Measurements from ENCODE around the gene DDX24.

DDX24 gene

DNA sequence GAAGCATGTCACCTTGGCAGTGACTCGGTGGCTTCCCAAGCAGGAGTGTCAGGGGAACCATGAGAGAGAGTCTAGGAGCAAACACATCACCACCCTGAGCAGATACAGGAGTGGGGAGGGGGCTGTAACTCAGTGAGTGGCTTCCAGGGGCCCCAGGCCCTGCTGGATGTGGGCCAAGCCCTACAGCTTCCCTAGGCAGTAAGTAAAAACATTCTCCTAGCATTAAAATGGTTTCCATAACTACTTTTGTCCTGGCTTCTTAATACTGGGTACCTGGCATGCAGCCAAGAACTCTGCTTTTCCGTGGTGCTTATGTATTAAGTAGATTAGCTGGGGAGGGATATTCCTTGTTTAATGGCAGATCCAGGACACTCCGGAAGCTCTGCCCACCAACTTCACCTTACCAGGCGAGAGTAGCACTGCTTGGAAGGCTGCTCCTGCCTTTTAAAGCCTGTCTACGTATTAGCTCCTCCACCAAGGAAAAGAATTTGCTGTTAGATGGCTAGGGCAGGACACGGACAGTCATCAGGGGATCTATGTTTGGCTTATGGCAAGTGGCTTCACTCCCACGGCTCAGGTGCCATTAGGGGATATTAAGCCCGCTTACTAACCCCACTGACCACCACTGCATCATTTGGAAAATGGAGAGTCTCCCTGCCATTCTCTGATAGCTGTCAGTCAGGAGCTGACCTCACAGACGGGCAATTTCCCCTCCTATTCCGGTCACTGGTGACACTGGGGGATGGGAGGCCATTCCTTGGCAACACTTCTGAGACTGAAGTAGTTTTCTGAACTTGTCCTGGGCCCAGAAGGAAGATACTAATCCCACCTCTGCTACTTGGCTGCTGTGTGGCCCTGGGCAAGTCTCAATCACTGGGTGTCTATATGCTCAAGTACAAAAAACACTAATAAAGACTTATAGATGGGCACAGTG, 32.0 kb downstream of the DDX24 start:
- no peak for DNase-seq (ENCODE audit: low spot score)

- DNase-seq (ENCODE audit: low spot score), result no peak
Measured at GRCh38 chr14:94047581-94047980, 33.4 kb downstream of the DDX24 start.

DNA sequence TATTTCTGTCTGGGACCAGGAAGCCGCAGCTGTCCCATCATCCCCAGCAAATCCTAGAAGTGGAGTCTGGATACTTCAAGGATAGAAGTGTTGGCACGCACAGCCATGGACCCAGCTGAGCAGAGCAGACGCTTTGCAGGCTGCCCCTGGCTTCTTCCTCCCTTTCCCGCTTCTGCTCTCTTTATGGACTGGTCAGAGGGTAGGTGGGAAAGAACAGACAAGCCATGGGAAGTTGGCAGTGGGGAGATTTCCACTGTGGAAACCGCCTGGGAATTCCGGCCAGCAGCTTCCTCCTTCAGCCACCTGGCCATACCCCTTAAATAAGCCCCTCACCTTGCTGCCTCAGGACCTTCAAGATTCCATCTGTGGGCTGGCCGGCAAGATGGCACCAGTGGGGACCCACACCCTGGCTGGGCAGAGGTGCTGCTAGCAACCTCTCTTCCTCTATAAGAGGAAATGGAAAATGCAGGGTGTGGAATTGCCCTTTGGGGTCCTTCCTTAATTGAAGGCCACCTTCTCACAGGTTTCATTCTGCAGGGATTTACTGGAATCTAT, 34.2 kb downstream of the DDX24 start:
- DNase-seq (ENCODE audit: low spot score), result no peak

- no peak for DNase-seq (ENCODE audit: low spot score)
Measured at GRCh38 chr14:94045563-94046345, 35.2 kb downstream of the DDX24 start.

GRCh38 chr14:94045101-94045500, 35.9 kb downstream of the DDX24 start:
- DNase-seq (ENCODE audit: low spot score), result no peak

- DNase-seq (ENCODE audit: low spot score), result no peak
Measured at GRCh38 chr14:94044476-94045091, 36.4 kb downstream of the DDX24 start.

DNA sequence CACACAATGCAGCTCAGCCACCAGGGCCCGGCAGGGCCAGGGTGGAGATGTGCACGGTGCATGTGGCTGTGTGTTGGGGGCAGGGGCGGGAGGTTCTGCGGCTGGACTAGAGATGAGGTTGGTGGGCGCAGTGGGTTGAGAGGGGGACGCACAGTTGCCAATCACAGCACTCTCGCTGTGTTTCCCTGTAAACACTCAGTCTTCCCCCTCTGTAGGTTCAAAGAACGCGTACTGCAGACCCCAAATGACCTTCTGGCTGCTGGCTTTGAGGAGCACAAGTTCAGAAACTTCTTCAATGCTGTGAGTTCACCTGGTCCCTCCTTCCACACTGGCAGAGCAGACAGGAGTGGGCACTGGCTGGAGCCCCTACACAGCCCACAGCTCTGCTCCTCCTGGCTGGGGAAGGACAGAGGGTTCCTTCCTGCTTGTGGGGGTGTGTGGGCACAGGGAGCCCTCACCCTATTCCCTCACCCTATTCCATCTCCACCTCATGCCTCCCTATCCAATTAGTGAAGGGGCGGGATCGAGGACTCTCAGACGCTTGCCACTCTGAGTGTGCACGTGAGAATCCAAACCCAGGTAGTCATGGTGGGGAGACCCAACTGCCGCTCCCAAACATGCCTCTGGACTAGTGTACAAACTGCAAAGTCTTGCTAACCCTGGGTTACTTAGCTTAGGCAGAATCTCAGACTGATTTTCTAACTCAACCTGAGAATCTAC, 37.1 kb downstream of the DDX24 start:
- no peak for DNase-seq (ENCODE audit: low spot score)

- DNase-seq (ENCODE audit: low spot score), result no peak
Measured at GRCh38 chr14:94043111-94043755, 37.8 kb downstream of the DDX24 start.

- no peak for DNase-seq (ENCODE audit: low spot score)
Measured at GRCh38 chr14:94042433-94043091, 38.4 kb downstream of the DDX24 start.

- no peak for DNase-seq (ENCODE audit: low spot score)
Measured at GRCh38 chr14:94041551-94042346, 39.3 kb downstream of the DDX24 start.

GRCh38 chr14:94040796-94041195, 40.2 kb downstream of the DDX24 start:
- no peak for DNase-seq (ENCODE audit: low spot score)

DNA sequence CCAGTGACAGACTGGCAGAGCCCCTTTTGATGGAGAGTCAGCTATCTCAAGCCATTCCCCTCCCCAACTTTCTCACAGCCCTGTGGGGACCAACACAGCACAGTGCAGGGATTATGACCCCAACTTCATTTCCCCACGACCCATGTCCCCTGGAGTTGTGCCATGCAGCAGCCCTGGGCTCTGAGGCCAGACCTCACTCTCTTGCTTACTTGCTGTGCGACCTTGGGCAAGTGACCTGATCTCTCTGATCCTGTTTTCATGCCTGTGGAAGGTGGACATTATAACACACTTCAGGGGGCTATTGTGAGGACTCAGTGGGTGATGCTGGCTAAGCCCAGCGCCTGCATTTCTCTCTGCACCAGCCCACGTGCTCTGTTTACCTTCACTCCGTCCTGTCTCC, 40.8 kb downstream of the DDX24 start:
- no peak for DNase-seq (ENCODE audit: low spot score)

GRCh38 chr14:94038921-94039629, 41.9 kb downstream of the DDX24 start:
- DNase-seq (ENCODE audit: low spot score), result no peak

DNA sequence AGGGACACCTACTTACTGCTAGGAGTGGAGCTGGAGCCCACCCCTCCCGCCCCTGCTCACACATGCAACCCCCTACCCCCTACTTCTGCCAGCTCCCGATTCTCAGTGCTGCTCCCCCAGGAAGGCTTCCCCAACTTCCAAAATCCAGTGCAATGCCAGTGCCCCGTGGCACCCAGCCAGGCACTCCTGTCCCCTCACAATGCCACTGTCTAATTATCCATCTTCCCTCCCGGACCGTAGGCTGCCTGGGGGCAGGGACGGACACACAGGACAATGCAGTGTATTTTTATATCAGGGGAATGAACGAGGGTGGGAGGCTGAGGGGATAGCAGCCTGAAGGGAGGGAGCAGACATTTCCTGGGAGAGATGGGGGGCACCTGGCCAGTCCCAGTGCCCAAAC, 42.5 kb downstream of the DDX24 start:
- no peak for DNase-seq (ENCODE audit: low spot score)

DNA sequence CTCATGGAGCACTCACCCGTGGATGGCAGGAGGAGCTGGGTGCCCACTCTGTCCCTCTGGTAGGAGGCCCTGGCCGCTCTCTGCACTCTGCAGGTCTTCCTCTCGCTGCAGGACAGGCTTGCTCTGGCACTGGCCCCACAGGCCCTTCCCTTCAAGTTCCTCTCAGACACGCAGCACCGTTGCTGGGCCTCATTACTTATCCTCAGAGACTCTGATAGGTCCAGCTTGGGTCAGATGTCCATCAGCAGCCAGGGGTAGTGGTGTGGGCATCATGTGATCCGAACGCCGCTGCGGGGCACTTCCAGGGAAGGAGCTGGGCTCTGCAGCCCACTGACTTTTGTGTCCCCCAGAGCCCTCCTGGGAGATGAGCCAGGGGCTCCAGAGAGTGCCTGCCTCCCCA, 43.0 kb downstream of the DDX24 start:
- no peak for DNase-seq (ENCODE audit: low spot score)

DNA sequence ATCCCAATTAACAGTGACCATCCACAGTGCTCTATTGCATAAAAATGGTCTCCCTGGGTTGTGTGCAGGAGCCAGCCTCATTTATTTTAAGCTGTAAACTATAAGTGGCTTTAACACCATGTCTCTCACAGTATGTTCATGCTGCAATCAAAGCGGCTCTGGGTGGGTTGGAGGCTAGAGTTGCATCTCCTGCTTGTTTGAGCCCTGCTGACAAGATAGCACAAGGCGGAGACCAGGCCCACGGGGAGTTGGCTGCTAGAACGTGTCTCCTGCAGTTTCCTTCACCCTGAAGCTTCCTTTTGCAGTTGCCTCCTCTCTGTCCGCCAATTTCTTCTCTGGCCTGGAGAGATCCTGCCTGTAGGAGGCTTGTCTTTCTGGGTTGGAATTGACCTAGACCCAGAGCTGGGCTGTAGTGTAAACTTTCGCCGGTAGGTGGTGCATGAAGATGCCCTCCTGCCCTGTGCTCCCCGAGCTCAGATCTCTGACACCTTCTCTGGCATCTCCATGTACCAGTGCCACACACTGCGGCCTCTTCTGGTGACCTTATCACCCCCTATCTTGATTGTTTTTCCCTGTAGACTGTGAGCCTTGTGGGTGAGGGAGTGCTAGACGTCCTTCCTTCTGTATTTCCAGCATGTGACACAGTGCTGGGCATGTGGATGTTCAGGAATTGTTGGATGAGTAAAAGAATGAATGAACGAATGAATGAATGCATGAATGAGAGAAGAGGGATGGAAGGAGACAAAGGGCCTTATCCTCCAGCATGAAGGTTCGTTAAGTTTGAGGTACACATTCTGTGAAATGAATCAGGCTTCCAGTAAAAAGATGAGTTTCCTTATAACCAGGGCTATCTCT, 44.5 kb downstream of the DDX24 start:
- peak; percentile 75 for DNase-seq (ENCODE audit: low spot score)

- no peak for DNase-seq (ENCODE audit: low spot score)
Measured at GRCh38 chr14:94034886-94035285, 46.1 kb downstream of the DDX24 start.

DNA sequence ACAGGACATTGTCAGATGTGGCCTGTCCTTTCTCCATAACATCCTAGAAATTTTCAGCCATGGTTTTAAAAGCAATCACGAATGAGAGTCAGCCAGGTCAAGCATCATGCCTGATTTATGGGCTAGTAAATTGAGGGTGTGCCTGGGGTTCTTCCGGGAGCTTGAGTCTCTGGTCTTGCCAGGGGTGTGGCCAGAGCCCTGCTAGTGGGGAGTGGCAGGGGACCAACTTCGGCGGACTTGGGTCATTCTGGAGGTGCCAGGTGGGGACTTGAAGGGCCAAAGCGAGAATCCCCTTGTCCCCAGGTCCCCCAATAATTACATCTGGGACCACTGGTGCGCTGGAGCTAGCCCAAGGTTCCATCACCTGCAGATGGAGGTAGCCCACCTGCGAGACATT, 49.1 kb downstream of the DDX24 start:
- peak; percentile 48 for DNase-seq (ENCODE audit: low spot score)
